Astrocyte of the spinal cord (primary cell): ENCODE measurements around the gene ARHGAP26.

ENCODE experiments used
- DNase-seq: peaks from one replicate; pipeline ENCODE4 v3.0.0; 2011; ENCODE audit warnings: low read depth, low spot score
- H3K4me3 ChIP-seq: 2 replicates; pipeline ENCODE4 v1.5.1; 2011; ENCODE audit warnings: low read depth, mild to moderate bottlenecking, low read length, moderate library complexity
- CTCF ChIP-seq: IDR thresholded peaks from 2 replicates; pipeline ENCODE4 v1.5.1; 2012; ENCODE audit warnings: low read depth, mild to moderate bottlenecking, low read length, inconsistent platforms
- in situ Hi-C: cut with HindIII; loops from 2 replicates; pipeline ENCODE4 v1.10.0; 2017; ENCODE audit warnings: low sequenced_read_pairs

ARHGAP26 gene

DNA sequence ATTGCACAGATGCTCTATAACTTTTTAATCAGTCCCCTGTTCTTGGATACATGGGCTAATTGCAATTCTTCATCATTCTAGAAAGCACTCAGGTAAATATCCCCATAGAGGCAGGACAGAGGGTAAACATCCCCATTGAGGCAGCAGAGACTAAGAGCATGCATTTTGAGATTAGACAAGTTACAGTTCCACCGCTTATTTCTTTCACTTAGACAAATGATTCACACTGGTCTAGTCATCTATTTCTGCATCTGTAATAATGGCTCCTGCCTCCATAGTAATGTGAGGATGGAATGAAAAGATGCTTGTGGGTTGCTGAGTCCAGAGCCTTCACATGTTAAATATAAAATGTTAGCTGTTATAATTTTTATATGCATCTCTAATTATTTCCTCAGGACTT is 276.9 kb downstream of the ARHGAP26 start:
- DNase-seq = no peak
- no peak overlapping the region for H3K4me3 ChIP-seq
- no peak for TF ChIP-seq CTCF
- in situ Hi-C loops = no loop called here

- no peak for TF ChIP-seq CTCF
- no peak overlapping the region for H3K4me3 ChIP-seq
- in situ Hi-C loops = no loop called here
- no peak for DNase-seq
These were observed 280.0 kb downstream of the ARHGAP26 start for GRCh38 chr5:143050183-143050582.

DNA sequence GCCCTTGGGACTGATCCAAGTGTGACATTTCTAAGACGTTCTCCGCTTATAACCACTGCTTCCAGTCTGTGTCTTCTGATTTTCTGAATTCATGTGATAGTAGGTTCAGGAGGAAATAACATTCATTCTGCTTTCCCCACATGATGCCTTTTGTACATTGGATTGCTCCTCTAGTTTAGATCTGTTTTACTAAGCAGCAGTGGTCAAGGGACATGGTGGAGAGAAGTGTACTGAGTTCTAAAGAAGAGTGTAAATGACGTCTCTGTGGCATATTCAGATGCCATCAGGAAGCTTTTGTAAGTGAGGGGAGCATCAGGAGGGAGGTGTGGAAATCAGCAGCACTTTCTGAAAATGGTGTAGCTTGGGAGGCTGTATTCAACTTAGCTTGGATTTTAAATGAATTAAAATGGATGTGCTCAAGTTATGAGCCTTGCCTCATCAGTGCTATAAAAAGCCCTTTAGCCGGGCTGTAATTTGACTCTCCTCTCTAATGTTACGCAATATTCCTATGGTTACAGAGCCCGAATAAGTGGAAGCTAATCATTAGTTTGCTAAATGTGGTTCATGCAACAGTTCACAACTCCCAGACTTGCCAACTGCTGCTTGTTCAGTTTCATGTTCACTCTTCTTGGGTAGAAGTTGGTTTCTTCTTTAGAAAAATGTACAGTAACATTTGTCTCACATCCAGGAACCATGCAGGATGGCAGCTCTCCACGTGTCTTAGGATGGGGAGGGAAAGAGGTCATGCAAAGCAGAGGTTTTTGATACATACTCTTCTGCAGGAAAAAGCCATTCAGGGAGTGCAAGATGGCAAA is 281.3 kb downstream of the ARHGAP26 start:
- in situ Hi-C loops = no loop called here
- peak; percentile 92 for DNase-seq
- no peak overlapping the region for H3K4me3 ChIP-seq
- TF ChIP-seq CTCF = no peak

- in situ Hi-C loops = no loop called here
- no peak for DNase-seq
- H3K4me3 ChIP-seq = no peak overlapping the region
- no peak for TF ChIP-seq CTCF
These were observed 282.9 kb downstream of the ARHGAP26 start for GRCh38 chr5:143052967-143053682.

DNA sequence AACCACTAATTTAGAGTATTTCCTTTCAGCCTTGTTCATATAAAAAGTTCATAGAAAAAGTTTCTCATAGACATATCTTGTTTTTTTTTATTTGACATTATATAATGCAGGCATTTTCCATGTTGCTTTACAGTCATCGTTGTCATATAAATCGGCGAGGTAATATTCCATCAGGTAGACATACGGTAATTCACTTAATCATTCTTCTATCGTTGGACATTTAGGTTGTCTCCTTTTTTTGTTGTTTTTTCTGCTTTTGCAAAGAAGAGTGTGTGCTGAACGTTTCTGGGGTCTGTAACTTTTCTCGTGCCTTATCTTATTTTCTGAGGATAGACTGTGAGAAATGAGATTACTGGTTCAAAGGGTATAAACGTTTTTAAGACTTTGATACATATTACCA is 283.6 kb downstream of the ARHGAP26 start:
- no peak for TF ChIP-seq CTCF
- no peak for DNase-seq
- no peak overlapping the region for H3K4me3 ChIP-seq
- in situ Hi-C loops = no loop called here

GRCh38 chr5:143054480-143054941 is 284.3 kb downstream of the ARHGAP26 start:
- TF ChIP-seq CTCF = no peak
- DNase-seq = no peak
- H3K4me3 ChIP-seq = no peak overlapping the region
- in situ Hi-C loops = no loop called here
